HG02938 (cell line): Measurements from ENCODE around the gene COX7A2L.
A peak's percentile ranks its signal among the peaks of the same experiment; 100 is the strongest.
"Not testable (repeated sequence)": the region's sequence is repeated elsewhere in the genome, so short reads cannot be mapped to it uniquely, and the experiment has no call there.

Experiments
- ATAC-seq: cut with Tn5 transposase; IDR thresholded peaks from one replicate; pipeline ENCODE4 v1.9.1; 2021; ENCODE audit warnings: mild to moderate bottlenecking, moderate library complexity; ENCODE audit not compliant: unreplicated experiment

The COX7A2L gene, protein sequence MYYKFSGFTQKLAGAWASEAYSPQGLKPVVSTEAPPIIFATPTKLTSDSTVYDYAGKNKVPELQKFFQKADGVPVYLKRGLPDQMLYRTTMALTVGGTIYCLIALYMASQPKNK

DNA sequence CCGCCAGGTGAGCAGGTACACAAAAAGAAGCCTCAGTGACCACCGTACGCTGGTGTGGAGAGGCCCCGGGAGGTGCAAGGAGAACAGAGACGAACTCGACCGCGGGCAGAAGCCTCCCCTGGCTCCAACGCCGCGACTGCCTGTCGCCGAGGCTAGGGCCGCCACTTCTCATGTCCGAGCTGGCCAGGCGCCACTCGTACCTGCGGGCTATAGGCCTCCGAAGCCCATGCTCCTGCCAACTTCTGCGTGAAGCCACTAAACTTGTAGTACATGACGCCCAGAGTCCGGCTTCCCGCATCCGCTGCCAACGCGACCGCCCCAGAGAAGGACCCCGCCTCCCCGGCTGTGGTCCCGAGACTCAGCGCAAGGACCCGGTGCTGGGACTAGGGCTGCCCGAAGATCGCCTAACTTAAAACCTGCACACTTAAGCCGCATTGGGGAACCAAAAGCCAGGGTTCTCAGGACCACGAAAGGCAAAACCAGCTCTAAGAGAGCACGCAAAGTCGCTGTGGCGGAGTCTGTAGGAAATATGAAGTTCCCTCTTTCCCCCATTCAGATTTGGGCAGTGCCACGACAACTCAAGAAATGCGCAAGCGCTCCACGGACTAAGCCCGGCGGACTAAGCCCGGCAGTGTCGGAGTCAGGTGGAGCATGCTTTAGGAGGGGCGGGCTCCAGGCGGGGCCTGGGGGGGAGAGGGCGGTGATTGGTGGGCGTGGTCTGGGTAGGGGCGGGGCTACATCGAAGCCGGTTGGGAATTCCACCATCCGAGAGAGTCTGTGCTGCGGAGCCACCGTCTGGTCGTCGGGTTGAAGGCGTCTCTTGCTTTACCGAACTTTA, at the start of gene COX7A2L:
Gene COX7A2L (minus strand): TSS at position 328 of the 838 bp plus-strand sequence. CDS start 56 bp downstream, at position 272.
- peak; percentile 90 for ATAC-seq

DNA sequence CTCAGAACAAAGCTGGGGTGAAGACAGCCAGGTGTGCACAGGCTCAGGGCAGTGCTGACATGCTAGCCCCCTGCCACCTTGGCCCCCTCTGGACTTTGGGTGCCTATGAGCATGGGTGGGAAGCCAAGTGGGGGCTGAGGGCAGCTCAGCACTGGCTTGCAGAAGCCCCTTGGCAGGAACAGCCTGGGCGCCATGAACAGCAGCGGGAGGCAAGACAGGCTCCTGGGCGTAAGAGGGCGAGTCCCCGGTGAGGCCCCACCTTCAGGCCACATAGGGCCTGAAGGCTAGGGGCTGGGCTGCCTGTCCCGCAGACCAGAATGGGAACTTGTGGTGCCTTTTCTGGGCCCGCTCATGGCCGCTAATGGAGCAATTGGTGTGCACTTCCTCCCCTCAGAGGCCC, 47.0 kb upstream of the COX7A2L start:
- no peak for ATAC-seq

DNA sequence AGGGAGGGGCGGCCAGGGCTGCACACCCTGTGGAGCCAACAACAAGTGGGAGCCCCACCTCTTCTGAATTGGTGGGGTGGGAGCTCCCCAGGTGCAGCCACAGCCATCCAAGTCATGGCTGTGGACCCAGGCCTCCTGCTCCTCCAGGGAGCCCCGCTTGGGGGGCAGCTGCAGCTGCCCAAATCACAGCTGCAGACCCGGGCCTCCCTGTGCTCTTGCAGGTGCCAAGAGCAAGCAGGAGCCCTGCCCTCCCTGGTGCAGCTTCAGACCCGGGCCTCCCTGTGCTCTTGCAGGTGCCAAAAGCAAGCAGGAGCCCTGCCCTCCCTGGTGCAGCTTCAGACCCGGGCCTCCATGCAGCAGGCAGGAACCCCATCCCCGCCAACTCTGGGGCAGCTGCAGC, 46.5 kb upstream of the COX7A2L start:
- no peak for ATAC-seq

DNA sequence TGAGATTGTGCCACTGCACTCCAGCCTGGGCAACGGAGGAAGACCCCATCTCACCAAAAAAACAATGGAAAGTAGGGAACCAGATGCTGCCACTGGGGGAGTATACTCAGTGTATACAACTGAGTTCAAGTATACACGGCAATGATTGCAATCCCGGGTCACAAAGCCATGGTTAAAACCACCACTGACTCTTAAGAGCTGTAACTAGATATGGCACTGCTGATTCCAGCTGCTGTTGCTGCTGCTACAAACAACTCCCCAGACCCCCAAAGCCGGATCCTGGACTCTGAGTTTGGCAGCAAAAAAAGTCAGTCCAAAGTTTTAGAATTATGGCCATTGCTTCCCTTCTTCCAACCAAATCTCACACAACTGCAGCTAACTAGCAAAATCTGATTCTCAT, 43.7 kb upstream of the COX7A2L start:
- no peak for ATAC-seq

DNA sequence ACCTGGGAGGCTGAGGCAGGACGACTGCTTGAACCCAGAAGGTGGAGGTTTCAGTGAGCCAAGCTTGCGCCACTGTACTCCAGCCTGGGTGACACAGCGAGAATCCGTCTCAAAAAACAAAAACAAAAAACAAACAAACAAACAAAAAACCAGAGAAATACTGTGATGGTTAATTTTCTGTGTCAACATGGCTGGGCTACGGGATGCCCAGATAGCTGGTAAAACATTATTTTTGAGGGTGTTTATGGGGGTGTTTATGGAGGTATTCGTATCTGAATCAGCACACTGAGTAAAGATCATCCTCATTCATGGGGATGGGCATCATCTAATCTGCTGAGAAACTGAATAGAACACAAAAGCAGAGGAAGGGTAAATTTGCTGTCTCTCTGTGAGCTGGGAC, 40.8 kb upstream of the COX7A2L start:
- ATAC-seq, result no peak

DNA sequence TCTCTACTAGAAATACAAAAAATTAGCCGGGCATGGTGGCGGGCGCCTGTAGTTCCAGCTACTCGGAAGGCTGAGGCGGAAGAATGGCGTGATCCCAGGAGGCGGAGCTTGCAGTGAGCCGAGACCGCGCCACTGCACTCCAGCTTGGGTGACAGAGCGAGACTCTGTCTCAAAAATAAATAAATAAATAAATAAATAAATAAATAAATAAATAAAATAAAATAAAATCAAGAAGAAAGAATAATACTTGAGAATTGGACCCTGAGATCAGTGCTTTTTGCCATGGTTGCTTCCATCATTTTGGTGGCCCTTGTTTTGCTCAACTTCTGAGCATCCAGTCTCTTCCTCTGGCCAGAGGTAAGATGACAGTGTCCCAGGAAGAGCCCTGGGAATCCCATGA, 37.0 kb upstream of the COX7A2L start:
- ATAC-seq, result not testable (repeated sequence)

DNA sequence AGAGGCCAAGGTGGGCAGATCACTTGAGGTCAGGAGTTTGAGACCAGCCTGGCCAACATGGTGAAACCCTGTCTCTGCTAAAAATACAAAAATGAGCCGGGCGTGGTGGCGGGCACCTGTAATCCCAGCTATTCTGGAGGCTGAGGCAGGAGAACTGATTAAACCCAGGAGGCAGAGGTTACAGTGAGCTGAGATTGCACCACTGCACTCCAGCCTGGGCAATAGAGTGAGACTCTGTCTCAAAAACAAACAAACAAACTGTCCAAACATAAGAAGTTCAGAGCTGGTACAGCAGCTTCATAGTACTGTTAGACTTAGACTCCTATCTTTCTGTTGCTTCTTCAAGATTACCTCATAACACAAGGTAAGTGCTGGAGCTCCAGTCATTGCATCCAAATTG, 32.3 kb upstream of the COX7A2L start:
- not testable (repeated sequence) for ATAC-seq

DNA sequence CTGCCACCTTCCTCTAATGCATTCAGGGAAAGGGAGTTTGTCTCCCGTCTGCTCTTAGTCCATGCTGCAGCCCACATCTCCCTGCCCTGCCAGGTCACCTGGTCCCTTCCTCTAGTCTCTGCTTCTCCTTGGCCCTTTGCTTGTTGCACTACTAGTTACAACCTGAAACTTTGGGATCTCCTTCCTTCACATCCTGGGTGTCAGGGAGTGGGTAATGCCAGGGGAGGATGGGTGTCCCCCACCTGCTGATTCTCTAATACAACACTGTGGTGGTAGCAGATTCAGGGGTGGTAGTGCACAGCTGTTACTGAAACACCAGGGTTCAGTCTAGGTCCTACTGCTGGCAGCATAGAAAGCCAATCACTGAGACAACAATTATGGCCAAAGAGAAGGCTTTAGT, 31.2 kb upstream of the COX7A2L start:
- ATAC-seq, result no peak

DNA sequence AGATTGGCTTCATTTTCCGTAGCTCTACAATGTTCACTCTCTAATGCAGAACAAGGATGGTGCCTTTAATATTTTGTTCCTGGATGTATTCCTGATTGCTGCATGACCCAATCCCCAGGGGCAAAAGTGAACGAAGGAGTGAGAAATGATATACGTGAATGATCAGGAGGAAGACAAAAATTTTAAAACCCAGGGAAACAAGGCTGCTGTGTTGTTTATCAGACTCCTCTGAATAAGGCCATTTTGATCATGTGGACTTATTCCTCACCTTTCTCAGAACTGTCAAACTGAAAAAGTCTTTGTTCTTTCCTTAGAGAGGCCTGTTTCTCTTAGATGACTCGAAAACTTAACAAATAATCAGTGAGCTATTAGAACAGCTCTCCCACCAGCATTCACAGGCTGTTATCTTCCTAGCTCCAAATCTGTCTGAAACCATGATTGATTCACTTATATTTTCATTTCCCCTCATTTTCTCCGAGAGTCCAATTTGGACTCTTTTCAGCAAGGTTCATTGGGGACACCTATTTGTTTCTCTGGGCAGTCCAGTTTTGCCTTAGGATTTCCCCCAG, 29.5 kb upstream of the COX7A2L start:
- ATAC-seq, result no peak

DNA sequence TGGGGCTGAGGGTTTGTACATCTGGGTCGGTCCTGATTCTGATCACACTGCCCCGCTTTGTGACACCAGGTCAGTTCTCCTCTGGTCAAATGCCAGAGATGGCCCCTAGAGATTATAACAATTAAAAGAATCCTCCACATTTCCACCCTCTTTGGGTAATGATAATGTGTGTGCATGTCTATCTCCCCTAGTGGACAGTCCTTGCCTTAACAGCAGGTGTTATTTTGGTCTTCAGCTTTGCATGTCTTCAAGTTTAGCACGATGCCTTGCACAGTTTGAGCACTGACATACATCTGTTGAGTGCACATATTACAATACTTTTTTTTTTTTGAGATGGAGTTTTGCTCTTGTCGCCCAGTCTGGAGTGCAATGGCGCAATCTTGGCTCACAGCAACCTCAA, 25.7 kb upstream of the COX7A2L start:
- ATAC-seq, result peak; percentile 74

DNA sequence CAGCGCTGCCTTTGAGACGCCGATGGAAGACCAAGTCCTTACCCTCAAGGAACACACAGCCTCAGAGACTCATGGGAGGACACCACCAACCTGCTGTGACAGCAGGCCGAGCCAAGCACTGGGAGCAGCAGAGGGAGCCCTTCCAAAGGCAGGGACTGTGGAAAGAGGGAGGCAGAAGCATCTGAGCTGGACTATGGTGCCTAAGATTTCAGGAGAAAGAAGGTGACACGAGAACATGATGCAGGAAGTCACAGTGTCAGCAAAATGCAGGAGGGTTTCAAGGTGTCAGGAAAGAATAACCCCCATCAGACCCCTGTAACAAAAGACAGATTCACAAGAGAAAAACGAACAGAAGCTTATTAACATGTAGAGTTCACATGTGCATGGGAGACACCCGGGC, 24.2 kb upstream of the COX7A2L start:
- ATAC-seq, result no peak

DNA sequence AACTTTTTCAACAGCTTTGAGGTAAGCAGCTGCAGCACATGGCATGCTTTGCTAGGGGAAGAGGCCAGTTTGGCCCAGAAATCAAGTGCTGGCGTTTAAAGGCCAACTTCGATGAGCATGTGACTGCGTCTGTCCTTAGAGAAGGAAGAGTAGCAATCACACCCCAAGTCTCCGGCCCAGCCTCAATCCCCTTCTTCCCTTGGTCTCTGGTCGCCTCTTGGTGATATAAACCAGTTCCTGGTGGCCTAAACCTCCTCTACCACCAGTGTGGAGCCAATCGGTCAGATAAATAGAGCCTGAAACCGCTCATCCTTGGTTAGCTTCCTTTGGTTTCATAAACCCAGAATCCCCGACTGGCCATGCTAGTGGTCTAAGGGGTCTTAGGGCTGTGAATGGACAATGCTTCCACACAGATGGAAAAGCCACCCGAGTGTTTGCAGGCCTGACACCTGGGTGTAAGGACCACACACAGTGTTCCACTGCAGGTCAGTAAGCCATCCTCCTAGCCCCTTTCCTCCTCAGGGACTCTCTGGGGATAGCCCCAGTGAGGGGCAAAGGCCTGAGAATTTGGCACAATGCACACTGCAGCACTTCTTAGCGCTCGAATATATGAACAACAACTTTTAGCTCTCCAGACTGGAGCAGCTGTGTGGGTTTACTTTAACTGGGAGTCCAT, 23.0 kb upstream of the COX7A2L start:
- no peak for ATAC-seq

DNA sequence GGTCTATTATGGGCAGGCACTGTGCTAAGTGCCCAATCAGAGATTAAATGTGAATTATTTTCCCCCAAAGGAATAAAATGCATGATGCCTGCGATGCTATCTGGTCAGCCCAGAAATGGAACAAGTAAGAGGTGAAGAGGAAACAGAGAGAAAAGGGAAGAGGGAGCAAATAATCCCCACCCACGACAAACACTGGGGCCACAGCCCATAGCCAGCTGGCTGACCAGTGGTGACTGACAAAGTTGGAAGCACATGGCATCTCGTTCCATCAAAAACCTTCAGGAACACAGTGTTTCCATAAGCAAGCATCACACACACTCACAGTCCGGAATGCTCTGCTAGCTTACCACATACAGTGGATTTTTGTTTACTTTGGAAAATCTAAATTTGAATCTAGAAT, 21.1 kb upstream of the COX7A2L start:
- no peak for ATAC-seq

DNA sequence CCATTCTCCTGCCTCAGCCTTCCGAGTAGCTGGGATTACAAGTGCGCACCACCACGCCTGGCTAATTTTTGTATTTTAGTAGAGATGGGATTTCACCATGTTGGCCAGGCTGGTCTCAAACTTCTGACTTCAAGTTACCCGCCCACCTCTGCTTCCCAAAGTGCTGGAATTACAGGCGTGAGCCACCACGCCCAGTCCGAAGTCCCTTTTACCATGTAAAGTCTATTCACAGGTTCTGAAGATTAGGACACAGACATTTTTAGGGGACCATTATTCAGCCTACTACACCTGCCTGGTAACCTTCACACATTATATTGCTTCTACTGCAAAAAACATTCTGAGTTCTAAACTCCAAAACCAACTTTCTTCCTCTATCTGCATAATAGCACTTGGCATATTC, 19.0 kb upstream of the COX7A2L start:
- ATAC-seq, result not testable (repeated sequence)

DNA sequence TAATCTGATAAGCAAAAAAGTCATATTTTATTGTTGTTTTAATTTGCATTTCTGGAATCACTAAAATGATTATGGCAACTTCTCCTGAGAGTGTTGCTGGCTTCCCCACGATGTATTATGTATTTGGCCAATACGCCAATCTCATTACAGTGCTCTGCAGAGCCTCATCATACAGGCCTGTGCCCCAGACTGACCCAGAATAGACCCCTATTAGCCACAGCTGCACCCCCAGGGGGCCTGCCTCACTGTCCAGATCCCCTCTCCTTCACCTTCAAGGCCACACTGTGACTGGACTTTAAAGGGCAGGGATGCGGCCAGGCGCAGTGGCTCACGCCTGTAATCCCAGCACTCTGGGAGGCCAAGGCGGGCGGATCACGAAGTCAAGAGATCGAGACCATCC, 17.4 kb upstream of the COX7A2L start:
- no peak for ATAC-seq

DNA sequence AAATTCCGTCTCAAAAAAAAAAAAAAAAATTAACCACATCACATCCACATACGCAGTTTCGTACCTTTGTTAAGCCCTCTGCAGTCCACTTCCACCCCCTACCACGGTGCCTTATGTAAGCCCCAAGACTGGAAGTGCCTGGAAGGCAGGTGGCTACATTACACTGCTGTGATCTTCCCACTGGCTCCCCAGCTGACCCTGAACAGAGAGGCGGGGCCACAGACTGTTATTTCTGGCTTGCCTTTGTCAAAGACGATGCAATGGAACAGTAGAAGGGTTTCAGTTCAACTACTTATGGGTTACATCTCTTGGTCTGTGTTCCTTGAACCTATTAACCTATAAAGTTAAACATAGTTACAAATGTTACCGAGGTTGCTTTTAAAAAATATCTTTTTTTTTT, 15.7 kb upstream of the COX7A2L start:
- no peak for ATAC-seq

DNA sequence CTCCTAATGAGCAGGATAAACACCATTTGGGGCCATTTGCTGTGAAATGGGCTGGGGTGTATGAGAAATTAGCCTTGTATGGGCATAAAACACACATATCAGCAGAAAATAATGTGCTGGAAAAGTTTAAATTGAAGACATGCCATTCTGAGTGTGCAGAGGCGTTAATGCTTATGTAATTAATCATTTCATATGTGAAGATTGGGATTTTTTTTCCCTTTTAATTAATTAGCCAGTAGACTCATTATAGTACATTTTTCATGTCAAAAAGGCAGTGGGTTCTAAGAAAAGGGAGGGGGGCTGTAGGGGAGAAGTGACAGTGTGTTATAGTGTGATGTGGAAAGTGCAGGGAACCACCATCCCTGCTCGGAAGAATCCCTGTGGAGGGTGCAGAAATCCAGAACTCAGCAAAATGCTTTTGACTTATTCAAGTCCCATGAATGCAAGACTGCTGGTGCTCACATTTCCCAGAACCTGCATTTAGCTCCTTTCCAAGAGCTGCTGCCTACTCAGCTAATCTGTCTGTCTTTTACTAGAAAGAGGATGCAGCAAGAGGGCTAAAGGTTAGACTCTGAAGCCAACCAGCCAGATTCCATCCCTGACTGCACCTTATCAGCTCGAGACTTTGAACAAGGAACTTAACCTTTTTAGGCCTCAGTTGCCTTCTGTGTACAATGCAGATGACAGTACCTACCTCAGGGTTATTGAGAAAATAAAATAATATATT, 11.6 kb upstream of the COX7A2L start:
- ATAC-seq, result no peak

DNA sequence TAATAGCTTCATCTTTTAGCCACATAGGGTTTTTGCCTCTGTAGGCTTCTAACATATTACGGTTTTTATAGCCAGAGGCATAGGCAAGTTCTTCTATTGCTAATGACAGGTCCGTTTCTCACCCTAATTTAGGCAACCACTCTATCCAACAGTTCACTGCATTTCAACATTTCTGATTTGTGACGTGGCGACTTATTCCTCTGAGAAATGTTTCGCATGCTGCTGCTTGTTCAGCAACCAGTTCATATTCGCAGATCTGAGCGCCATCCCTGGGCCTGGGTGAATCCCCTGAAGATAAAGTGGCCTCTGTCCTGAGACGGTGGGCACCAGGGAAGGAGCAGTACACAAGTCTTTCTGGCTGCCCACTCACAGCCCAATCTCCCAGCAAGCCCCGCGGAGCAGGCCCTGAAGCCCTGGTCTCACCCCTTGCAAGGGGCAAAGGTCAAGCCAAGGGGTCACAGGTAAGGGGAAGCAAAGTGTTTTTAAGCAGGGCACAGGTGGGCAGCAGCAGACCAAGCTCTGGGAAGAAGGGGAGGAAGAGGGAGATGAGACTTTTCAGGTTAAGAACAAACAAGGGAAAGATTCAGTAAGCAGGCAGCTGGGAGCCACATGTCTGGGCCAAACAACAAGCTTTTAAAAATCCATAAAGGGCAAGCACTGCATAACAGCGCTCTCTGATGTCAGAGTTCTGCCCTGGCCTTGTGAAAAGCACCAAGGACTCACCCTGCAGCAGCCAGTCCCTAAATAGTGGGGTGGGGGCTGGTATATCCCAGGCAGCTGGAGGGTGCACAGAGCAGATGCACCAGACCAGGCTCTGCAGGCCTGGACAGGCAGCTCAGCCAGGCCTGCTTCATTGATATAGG, 10.8 kb upstream of the COX7A2L start:
- no peak for ATAC-seq

DNA sequence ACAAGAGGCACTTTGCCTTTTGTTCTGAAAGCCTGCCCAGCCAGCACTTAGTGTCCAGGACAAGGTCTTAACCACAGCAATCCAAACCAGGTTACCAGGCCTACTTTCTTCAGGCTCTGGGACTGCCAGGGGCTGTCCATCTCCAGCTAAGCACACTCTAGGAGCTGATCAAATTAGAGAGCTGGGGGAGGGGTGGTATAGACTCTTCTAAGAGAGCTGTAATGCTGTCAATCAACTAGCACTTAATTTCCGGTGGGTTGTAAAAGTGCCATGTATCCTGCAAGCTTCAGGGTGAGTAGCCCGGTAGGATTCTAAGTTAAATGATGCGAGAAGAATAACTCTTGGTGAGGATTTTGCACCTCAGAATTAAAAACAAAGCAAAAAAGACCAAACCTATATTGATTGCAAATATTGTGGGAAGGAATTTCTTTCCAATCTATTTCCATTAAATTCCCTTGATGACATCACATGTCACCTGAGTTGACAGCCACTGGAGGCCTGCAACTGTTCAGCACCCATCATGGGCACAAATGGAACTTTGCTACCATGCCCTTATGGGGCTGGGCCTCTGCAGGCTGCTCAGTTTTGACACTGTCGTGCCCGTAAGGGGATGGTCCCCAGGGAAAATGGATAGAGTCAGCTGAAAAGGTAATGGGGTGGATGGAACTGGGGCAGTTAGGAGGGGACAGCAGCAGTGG, 8.7 kb upstream of the COX7A2L start:
- ATAC-seq, result no peak
